ENCODE measurements around the gene EIF4A2. TPM values are rescaled to one million over a fixed set of nuclear protein-coding genes. Genes with fewer than 3 reads are reported as not detected.
A peak's percentile ranks its signal among the peaks of the same experiment; 100 is the strongest.

Gene EIF4A2
- total RNA-seq, 1 donor from 2014 or later: 614 TPM

DNA sequence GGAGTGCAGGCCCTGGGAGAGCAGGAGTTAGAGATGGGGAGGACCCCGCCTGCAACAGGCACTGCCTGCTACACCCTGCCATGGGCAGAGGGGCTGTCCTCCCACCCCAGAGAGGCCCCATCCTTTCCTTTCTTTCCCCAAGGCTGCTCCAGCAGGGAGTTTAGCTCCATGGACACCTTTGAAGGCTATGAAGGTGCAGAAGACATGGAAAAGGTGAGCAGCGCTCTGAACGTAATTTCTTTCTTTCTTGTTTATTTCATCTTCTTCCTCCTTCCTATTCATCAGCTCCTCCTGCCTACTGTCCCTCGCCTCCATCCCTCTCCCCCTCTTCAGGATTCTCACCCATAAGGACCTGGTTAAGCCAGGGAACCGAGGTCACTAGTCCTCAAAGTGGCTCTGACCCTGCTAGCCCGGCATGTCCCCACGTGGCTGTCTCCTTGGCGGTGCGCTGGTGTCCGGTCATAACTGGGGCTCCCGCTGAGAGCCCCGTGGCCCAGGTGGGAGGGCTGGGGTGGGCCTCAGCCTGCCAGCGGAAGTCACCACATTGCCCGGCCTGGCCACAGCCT is 43.1 kb downstream of the EIF4A2 start:
- FAIRE-seq: no peak
- Histone ChIP-seq H3K4me3 (ENCODE audit: low read depth, low read length) (peak overlapping the region; percentile 63), H3K36me3 (ENCODE audit: control insufficient read depth, insufficient read depth, low read length) (no peaks in the 10 kb centered on the region), H3K27me3 (ENCODE audit: control insufficient read depth, insufficient read depth, low read length) (peaks cover 15% of the 10 kb centered on the region)
- TF ChIP-seq, protein P1, sequence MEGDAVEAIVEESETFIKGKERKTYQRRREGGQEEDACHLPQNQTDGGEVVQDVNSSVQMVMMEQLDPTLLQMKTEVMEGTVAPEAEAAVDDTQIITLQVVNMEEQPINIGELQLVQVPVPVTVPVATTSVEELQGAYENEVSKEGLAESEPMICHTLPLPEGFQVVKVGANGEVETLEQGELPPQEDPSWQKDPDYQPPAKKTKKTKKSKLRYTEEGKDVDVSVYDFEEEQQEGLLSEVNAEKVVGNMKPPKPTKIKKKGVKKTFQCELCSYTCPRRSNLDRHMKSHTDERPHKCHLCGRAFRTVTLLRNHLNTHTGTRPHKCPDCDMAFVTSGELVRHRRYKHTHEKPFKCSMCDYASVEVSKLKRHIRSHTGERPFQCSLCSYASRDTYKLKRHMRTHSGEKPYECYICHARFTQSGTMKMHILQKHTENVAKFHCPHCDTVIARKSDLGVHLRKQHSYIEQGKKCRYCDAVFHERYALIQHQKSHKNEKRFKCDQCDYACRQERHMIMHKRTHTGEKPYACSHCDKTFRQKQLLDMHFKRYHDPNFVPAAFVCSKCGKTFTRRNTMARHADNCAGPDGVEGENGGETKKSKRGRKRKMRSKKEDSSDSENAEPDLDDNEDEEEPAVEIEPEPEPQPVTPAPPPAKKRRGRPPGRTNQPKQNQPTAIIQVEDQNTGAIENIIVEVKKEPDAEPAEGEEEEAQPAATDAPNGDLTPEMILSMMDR (IDR thresholded peaks at IDR 0.05; ENCODE audit: insufficient read depth, low read length, severe bottlenecking): no peak
- no peak for DNase-seq (ENCODE audit: low read depth)

DNA sequence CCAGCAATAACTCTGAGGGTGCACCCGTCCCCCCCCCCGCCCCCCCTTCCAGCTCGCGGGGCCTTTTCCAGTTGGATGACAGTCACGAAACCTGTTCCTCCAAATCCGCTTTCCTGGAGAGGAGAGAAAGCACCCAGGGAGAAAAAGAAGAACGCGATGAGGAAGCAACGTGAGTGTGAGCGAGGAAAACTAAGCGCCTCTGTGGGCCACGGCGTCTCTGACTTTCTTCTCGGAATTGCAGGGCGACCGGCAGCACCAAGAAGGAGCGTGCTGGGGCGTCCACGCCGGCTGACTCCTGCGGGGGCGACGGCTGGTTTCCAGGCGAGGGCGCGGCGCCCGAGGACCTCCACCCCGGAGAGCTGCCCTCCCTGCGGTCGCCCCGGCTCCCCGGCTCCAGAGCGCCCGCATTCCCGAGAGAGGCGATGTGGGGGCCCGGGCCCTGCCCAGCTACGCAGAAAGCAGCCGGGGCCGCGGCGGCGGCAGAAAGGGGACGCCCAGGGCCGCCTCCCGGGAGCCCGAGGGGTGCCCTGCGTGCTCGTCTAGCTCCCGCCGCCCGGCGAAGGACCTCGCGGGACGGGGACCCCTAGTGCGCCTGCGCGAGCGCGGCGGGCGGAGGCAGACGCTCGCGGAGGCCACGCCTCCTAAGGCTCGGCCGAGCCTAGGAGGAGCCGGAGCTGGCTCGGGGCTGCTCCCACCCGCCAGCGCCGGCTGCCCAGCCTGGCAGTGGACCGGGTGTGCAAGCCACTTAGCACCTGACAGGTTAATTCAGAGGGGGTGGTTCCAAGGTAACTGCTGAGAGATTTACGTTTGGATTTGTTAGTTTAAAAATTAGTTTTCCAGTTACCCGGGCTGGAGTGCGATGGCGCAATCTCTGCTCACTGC is 43.8 kb downstream of the EIF4A2 start:
- peak; percentile 55 for DNase-seq (ENCODE audit: low read depth)
- Histone ChIP-seq H3K4me3 (ENCODE audit: low read depth, low read length) (peak overlapping the region; percentile 63), H3K36me3 (ENCODE audit: control insufficient read depth, insufficient read depth, low read length) (no peaks in the 10 kb centered on the region), H3K27me3 (ENCODE audit: control insufficient read depth, insufficient read depth, low read length) (peaks cover 18% of the 10 kb centered on the region)
- TF ChIP-seq, protein P1 (IDR thresholded peaks at IDR 0.05; ENCODE audit: insufficient read depth, low read length, severe bottlenecking): no peak
- FAIRE-seq: no peak

DNA sequence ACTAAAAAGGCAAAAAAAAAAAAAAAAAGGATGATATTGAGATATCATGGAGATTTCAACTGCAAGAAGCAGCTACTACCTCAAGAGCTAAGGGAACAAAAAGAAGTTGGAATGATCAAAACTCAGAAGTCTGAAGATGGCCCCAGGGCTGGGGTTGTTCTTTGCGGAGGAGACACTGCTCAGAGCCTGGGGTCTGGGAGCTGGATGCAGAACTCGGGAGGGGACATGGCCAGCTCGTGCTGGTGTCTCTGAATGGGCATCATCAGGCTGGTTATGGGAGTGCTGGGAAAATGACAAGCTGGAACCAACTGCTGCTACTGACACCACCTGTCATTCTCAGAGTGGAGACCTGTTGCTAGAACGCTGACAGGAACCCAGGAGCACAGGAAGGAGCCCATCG is 45.0 kb downstream of the EIF4A2 start:
- FAIRE-seq: no peak

DNA sequence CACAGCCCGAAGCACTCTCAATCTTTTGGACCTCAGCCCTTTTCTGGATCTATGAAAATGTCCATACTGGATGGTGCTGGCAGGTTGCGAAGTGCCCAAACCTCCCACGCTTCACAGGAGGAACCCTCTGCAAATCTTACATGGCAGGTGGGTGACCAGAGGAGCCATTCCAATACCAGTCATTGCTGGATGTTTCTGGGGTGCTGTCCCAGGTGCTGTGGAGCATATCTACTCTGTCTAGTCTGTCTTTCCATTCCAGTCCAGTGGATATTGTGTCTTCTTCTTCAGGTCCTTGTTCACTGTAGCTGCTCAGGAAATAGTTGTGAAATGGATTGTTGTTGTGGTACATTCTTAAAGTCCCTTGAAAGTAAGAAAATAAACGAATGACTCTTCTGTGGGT is 48.4 kb downstream of the EIF4A2 start:
- Histone ChIP-seq H3K4me3 (ENCODE audit: low read depth, low read length) (no peak overlapping the region), H3K36me3 (ENCODE audit: control insufficient read depth, insufficient read depth, low read length) (no peaks in the 10 kb centered on the region), H3K27me3 (ENCODE audit: control insufficient read depth, insufficient read depth, low read length) (peaks cover 16% of the 10 kb centered on the region)
- TF ChIP-seq, protein P1 (IDR thresholded peaks at IDR 0.05; ENCODE audit: insufficient read depth, low read length, severe bottlenecking): no peak
- FAIRE-seq (no peak), DNase-seq (ENCODE audit: low read depth) (no peak)

More for the DNA sequence above, 45.0 kb downstream of the EIF4A2 start:
- TF ChIP-seq, protein P1 (IDR thresholded peaks at IDR 0.05; ENCODE audit: insufficient read depth, low read length, severe bottlenecking): no peak
- Histone ChIP-seq H3K36me3 (ENCODE audit: control insufficient read depth, insufficient read depth, low read length) (no peaks in the 10 kb centered on the region), H3K27me3 (ENCODE audit: control insufficient read depth, insufficient read depth, low read length) (peaks cover 18% of the 10 kb centered on the region), H3K4me3 (ENCODE audit: low read depth, low read length) (no peak overlapping the region)
- DNase-seq (ENCODE audit: low read depth): no peak

DNA sequence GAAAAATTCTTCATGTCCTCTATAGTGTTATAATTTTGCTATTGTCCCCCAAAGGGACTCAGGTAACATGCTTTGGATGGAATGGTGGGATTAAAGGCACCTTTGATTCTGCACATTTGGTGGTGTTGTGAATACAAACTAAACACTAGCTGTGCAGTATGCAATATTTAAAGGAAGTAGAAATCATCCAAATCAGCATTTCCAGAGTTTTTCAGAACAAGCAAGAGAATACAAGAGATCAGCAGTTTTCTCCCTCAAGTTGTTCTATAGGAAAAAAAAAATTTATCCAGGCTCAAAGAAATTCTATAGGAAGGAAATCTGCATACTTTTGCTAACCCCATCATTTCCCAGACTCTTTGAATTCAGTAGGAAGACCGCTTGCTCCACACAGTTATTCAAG is 48.9 kb downstream of the EIF4A2 start:
- Histone ChIP-seq H3K36me3 (ENCODE audit: control insufficient read depth, insufficient read depth, low read length) (no peaks in the 10 kb centered on the region), H3K27me3 (ENCODE audit: control insufficient read depth, insufficient read depth, low read length) (peaks cover 16% of the 10 kb centered on the region), H3K4me3 (ENCODE audit: low read depth, low read length) (no peak overlapping the region)
- TF ChIP-seq, protein P1 (IDR thresholded peaks at IDR 0.05; ENCODE audit: insufficient read depth, low read length, severe bottlenecking): no peak
- DNase-seq (ENCODE audit: low read depth): no peak
- FAIRE-seq: no peak

Other genes with a start within 250 kb of the EIF4A2 start
- 0.79 and 1.7 TPM in 2 replicates for gene CRYGS, start 239.2 kb upstream of the EIF4A2 start, total RNA-seq
- 13.7 and 14.7 TPM in 2 replicates for gene TBCCD1, start 216.2 kb upstream of the EIF4A2 start, total RNA-seq
- gene DNAJB11, start 212.9 kb upstream of the EIF4A2 start, total RNA-seq: 66.6 and 94.5 TPM in 2 replicates
- 0.13 TPM in 1 of 2 replicates, not detected in the other for gene AHSG, start 170.5 kb upstream of the EIF4A2 start, total RNA-seq
- gene FETUB, start 143.2 kb upstream of the EIF4A2 start, total RNA-seq: 0.38 TPM in 1 of 2 replicates, not detected in the other
- gene HRG, start 117.6 kb upstream of the EIF4A2 start, total RNA-seq: not detected in 2 replicates
- gene KNG1, start 66.2 kb upstream of the EIF4A2 start, total RNA-seq: not detected in 2 replicates
- gene RFC4, start 22.9 kb downstream of the EIF4A2 start, total RNA-seq: 12.4 and 26.1 TPM in 2 replicates
- not detected in 2 replicates for gene ADIPOQ, start 59.1 kb downstream of the EIF4A2 start, total RNA-seq
- 5.5 and 8.6 TPM in 2 replicates for gene ST6GAL1, start 146.9 kb downstream of the EIF4A2 start, total RNA-seq